ENCODE data around the gene HPS6. TPM values are rescaled to one million over a fixed set of nuclear protein-coding genes. Genes with fewer than 3 reads are reported as not detected.

Gene HPS6
- total and polyA plus RNA-seq, 8 donors = 7.0 to 42.4 (median 10.6) TPM

DNA sequence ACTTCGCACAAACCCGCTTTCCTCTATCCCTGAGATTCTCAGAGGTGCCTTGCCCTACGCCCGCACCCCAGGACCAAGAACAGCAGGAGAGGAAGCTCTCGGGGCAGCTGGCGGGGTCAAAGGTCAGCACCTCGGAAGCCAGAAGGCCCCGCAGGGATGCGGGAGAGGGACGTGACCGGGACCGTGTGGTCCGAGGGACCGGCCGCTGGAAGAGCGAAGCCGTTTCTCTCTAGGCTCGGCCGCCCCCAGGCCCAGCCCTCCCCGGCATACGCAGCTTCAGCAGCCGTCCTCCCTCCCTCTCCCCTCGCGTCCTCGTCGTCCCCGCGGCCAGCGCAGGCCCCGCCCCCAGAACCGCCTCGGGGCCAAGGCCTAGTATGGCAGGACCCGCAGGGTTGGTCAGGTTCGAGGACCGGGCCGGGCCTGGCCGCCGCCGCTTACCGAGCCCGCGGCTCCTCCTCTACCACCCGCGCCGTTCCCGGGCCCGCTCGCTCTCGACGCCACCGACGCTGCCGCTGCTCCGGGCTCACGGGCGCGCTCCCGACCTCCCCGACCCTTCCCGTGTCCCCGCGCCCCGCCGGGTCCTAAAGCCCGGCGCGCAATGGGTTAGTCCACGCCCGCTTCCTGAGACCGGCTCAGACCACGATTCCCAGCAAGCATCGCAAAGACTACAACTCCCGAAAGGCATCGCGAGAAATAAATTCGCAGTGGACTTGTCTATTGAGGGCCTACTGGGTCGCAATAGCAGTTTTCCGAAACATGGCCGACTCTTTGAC is 9.3 kb upstream of the HPS6 start, which contains the start of gene ARMH3:
ARMH3 (minus strand) TSS at position 527 of the 773 bp plus-strand sequence. CDS start 16,059 bp downstream, outside the sequence.
- DNase-seq = peak; percentile 94 to 98
- TF ChIP-seq EP300 (IDR thresholded peaks at IDR 0.05) (no peak), POLR2A (IDR thresholded peaks at IDR 0.05) (peak in 1 of 4 donors; percentile 38), POLR2AphosphoS5 (IDR thresholded peaks at IDR 0.05) (peak; percentile 69 to 92 (median 85))
- TF ChIP-seq, protein P1, sequence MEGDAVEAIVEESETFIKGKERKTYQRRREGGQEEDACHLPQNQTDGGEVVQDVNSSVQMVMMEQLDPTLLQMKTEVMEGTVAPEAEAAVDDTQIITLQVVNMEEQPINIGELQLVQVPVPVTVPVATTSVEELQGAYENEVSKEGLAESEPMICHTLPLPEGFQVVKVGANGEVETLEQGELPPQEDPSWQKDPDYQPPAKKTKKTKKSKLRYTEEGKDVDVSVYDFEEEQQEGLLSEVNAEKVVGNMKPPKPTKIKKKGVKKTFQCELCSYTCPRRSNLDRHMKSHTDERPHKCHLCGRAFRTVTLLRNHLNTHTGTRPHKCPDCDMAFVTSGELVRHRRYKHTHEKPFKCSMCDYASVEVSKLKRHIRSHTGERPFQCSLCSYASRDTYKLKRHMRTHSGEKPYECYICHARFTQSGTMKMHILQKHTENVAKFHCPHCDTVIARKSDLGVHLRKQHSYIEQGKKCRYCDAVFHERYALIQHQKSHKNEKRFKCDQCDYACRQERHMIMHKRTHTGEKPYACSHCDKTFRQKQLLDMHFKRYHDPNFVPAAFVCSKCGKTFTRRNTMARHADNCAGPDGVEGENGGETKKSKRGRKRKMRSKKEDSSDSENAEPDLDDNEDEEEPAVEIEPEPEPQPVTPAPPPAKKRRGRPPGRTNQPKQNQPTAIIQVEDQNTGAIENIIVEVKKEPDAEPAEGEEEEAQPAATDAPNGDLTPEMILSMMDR (IDR thresholded peaks at IDR 0.05) = peak in 1 of 7 experiments; percentile 30
- 0 to 1% (median 0%) methylated on average over 30 to 79 of the region's 79 CpGs for WGBS, 5 donors
- Histone ChIP-seq H3K36me3 (no peaks in the 10 kb centered on the region), H3K27me3 (no peaks in the 10 kb centered on the region), H3K4me1 (peaks cover 21 to 45% (median 37%) of the 10 kb centered on the region in 4 donors), H3K4me3 (peak within 1 kb of the TSS; percentile 66 to 91 (median 78)), H3K9me3 (no peaks in the 10 kb centered on the region), H3K27ac (peak within 1 kb of the TSS; percentile 81 to 97 (median 94))
- intact Hi-C loops (cut with DNase I; ENCODE audit: low total_unique reads) = no loop called here

DNA sequence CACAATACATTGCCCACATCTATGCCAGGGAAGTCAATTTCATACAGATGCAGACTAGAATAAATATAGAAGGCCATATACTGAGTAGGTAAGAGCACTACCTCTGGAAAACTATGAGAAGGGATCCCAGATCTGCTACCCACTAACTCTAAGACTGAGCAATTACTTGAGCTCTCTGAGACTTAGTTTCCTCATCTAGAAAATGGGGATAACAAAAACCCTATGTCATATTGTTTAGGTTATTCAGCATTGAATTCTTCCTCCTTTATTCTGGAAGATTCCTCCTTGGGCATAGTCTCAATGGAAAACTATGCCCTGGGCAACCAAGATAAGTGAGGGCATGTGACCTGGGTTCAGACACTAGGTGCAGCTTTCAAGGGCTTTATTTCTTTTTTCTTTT is 5.2 kb upstream of the HPS6 start:
- no peaks in the 10 kb centered on the region for H3K27me3 ChIP-seq
- H3K36me3 ChIP-seq = no peaks in the 10 kb centered on the region
- intact Hi-C loops (cut with DNase I; ENCODE audit: low total_unique reads) = no loop called here
- no peaks in the 10 kb centered on the region for H3K9me3 ChIP-seq
- no peak for DNase-seq
- no peak for TF ChIP-seq POLR2AphosphoS5 (IDR thresholded peaks at IDR 0.05)
- TF ChIP-seq, protein P1 (IDR thresholded peaks at IDR 0.05) = no peak
- no peak for TF ChIP-seq POLR2A (IDR thresholded peaks at IDR 0.05)
- TF ChIP-seq EP300 (IDR thresholded peaks at IDR 0.05) = no peak
- H3K4me1 ChIP-seq = peaks cover 2 to 17% (median 11%) of the 10 kb centered on the region in 4 donors
- no peak overlapping the region for H3K4me3 ChIP-seq
- no peak overlapping the region for H3K27ac ChIP-seq

DNA sequence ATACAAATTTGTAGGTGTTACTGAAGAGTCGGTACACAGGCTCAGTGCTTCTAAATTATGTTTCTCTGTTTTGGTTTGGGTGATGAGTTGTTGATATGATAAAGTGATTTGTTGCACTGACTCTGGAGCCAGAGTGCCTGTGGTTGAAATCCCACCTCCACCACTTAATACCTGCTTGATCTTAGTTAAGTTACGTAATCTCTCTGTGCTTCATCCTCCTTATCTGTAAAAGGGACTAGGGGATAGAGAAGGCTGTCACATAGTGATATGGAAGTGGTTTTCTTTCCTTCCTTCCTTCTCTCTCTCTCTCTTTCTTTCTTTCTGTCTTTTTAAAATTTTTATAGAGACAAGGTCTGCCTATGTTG is 664 bp upstream of the HPS6 start:
- WGBS, 5 donors = 57 to 76% (median 70%) methylated on average over 2 of the region's 2 CpGs
- intact Hi-C loops (cut with DNase I; ENCODE audit: low total_unique reads) = no loop called here
- no peaks in the 10 kb centered on the region for H3K9me3 ChIP-seq
- H3K4me1 ChIP-seq = peaks cover 29 to 47% (median 42%) of the 10 kb centered on the region in 4 donors
- peak overlapping the region; percentile 93 to 98 (median 96) for H3K27ac ChIP-seq
- H3K27me3 ChIP-seq = no peaks in the 10 kb centered on the region
- TF ChIP-seq POLR2A (IDR thresholded peaks at IDR 0.05) (no peak), EP300 (IDR thresholded peaks at IDR 0.05) (no peak), POLR2AphosphoS5 (IDR thresholded peaks at IDR 0.05) (no peak)
- TF ChIP-seq, protein P1 (IDR thresholded peaks at IDR 0.05) = no peak
- peaks cover 0 to 28% (median 22%) of the 10 kb centered on the region in 4 donors for H3K36me3 ChIP-seq
- peak overlapping the region; percentile 89 to 97 (median 94) for H3K4me3 ChIP-seq
- no peak for DNase-seq

DNA sequence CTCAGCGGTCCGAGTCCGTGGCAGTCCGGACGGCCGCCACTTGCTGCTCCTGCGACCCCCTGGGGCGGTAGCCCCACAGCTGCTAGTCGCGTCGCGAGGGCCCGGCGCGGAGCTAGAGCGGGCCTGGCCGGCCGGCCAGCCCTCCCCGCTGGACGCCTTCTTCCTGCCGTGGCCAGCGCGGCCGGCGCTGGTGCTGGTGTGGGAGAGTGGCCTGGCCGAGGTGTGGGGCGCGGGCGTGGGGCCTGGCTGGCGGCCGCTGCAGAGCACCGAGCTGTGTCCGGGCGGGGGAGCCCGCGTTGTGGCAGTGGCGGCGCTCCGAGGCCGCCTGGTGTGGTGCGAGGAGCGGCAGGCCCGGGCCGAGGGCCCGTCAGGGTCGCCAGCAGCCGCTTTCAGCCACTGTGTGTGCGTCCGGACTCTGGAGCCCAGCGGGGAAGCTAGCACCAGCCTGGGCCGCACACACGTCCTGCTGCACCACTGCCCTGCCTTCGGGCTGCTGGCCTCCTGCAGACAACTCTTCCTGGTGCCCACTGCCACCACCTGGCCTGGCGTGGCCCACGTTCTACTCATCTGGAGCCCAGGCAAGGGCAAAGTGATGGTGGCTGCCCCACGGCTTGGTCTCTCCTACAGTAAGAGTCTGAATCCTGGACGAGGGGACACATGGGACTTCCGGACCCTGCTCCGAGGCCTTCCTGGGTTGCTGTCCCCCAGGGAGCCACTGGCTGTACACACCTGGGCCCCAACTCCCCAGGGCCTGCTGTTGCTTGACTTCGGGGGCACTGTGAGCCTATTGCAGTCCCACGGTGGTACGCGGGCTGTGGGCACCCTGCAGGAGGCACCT is 631 bp downstream of the HPS6 start:
- no peaks in the 10 kb centered on the region for H3K9me3 ChIP-seq
- TF ChIP-seq POLR2AphosphoS5 (IDR thresholded peaks at IDR 0.05) (no peak), EP300 (IDR thresholded peaks at IDR 0.05) (no peak), POLR2A (IDR thresholded peaks at IDR 0.05) (no peak)
- TF ChIP-seq, protein P1 (IDR thresholded peaks at IDR 0.05) = no peak
- peaks cover 29 to 49% (median 43%) of the 10 kb centered on the region in 4 donors for H3K4me1 ChIP-seq
- H3K4me3 ChIP-seq = peak overlapping the region; percentile 89 to 97 (median 94)
- intact Hi-C loops (cut with DNase I; ENCODE audit: low total_unique reads) = no loop called here
- H3K27ac ChIP-seq = peak overlapping the region; percentile 93 to 98 (median 96)
- H3K27me3 ChIP-seq = no peaks in the 10 kb centered on the region
- WGBS, 5 donors = 2 to 7% (median 6%) methylated on average over 10 to 63 of the region's 63 CpGs
- peaks cover 0 to 37% (median 25%) of the 10 kb centered on the region in 4 donors for H3K36me3 ChIP-seq
- DNase-seq = peak; percentile 34 to 70
